ENCODE results near the gene SLC8B1. TPM values are rescaled to one million over a fixed set of nuclear protein-coding genes. Genes with fewer than 3 reads are reported as not detected.

The SLC8B1 gene
- total RNA-seq, 4 donors from 2014 or later, result 76.5 to 256 (median 95.5) TPM

GRCh38 chr12:113328368-113328889, 6.5 kb downstream of the SLC8B1 start:
- Histone ChIP-seq H3K36me3 (no peaks in the 10 kb centered on the region), H3K4me1 (peaks cover 0 to 6% (median 6%) of the 10 kb centered on the region in 4 donors), H3K4me3 (no peak overlapping the region), H3K27ac (no peak overlapping the region), H3K9me3 (no peaks in the 10 kb centered on the region), H3K27me3 (no peaks in the 10 kb centered on the region)
- TF ChIP-seq POLR2A (IDR thresholded peaks at IDR 0.05) (no peak), EP300 (IDR thresholded peaks at IDR 0.05; ENCODE audit: low read depth) (no peak), CTCF (IDR thresholded peaks at IDR 0.05) (no peak), POLR2AphosphoS5 (IDR thresholded peaks at IDR 0.05) (no peak)
- in situ Hi-C loops (cut with MboI; ENCODE audit: low pct_ligation_motif_present in 1 of 4, low pct_unique_long_range_greater_than_20kb in 1 of 4, low sequenced_read_pairs in 3 of 4) (loop anchor here in 1 of 4 donors (25.0 kb wide), 1 partner anchor 141 kb away; the partner anchor contains the start of genes DDX54 and RITA1), intact Hi-C loops (cut with DNase I; ENCODE audit: low total_unique reads) (no loop called here)
- DNase-seq, result no peak
- 79 to 84% methylated on average over 4 to 5 of the region's 5 CpGs for WGBS, 2 donors (ENCODE audit: low coverage in 1 of 2)

- Histone ChIP-seq H3K27ac (peak overlapping the region; percentile 10 to 44 (median 34)), H3K4me3 (no peak overlapping the region), H3K4me1 (no peaks in the 10 kb centered on the region), H3K36me3 (peaks cover 0 to 3% (median 0%) of the 10 kb centered on the region in 4 donors), H3K9me3 (no peaks in the 10 kb centered on the region), H3K27me3 (no peaks in the 10 kb centered on the region)
- in situ Hi-C loops (cut with MboI; ENCODE audit: low pct_ligation_motif_present in 1 of 4, low pct_unique_long_range_greater_than_20kb in 1 of 4, low sequenced_read_pairs in 3 of 4), result loop anchor here in 1 of 4 donors (25.0 kb wide), 1 partner anchor 140 kb away; the partner anchor contains the start of genes DDX54 and RITA1
- WGBS, 2 donors (ENCODE audit: low coverage in 1 of 2), result 79% methylated on average over 4 of the region's 4 CpGs; no CpG with 5 or more reads in 1 of the 2 donors
- no peak for DNase-seq
- TF ChIP-seq CTCF (IDR thresholded peaks at IDR 0.05) (no peak), POLR2A (IDR thresholded peaks at IDR 0.05) (no peak), EP300 (IDR thresholded peaks at IDR 0.05; ENCODE audit: low read depth) (no peak)
- intact Hi-C loops (cut with DNase I; ENCODE audit: low total_unique reads), result no loop called here
Measured at GRCh38 chr12:113326775-113327395, 8.0 kb downstream of the SLC8B1 start.

- H3K36me3 ChIP-seq, result peaks cover 0 to 6% (median 0%) of the 10 kb centered on the region in 4 donors
Measured at GRCh38 chr12:113325916-113326315, 9.0 kb downstream of the SLC8B1 start.

More at GRCh38 chr12:113325916-113326315, 9.0 kb downstream of the SLC8B1 start:
- TF ChIP-seq POLR2A (IDR thresholded peaks at IDR 0.05) (no peak), CTCF (IDR thresholded peaks at IDR 0.05) (no peak), EP300 (IDR thresholded peaks at IDR 0.05; ENCODE audit: low read depth) (no peak), POLR2AphosphoS5 (IDR thresholded peaks at IDR 0.05) (no peak)
- intact Hi-C loops (cut with DNase I; ENCODE audit: low total_unique reads), result no loop called here
- in situ Hi-C loops (cut with MboI; ENCODE audit: low pct_ligation_motif_present in 1 of 4, low pct_unique_long_range_greater_than_20kb in 1 of 4, low sequenced_read_pairs in 3 of 4), result loop anchor here in 1 of 4 donors (25.0 kb wide), 1 partner anchor 139 kb away; the partner anchor contains the start of genes DDX54 and RITA1
- Histone ChIP-seq H3K4me3 (no peak overlapping the region), H3K27ac (peak overlapping the region in 2 of 4 donors; percentile 12 to 42), H3K4me1 (no peaks in the 10 kb centered on the region), H3K27me3 (no peaks in the 10 kb centered on the region), H3K9me3 (no peaks in the 10 kb centered on the region)
- 44 to 64% methylated on average over 2 to 3 of the region's 3 CpGs for WGBS, 2 donors (ENCODE audit: low coverage in 1 of 2)
- DNase-seq, result no peak
